Tibial nerve (tissue), 4 donors: ENCODE measurements around the gene PGAP3.
A peak's percentile ranks its signal among the peaks of the same experiment; 100 is the strongest.

Experiments used
- EP300 ChIP-seq, 2 donors: sonication (generic); formaldehyde crosslinking; IDR thresholded peaks; one replicate each; pipeline ENCODE4 v1.6.1; 2017; ENCODE audit warnings: antibody characterized with exemption in 2 of 2, mild to moderate bottlenecking in 1 of 2
- POLR2A ChIP-seq, 2 donors: fragments of 450-650 bp; IDR thresholded peaks; one replicate each; pipeline ENCODE4 v1.6.1; 2017; ENCODE audit warnings: antibody characterized with exemption in 2 of 2, mild to moderate bottlenecking in 2 of 2, moderate library complexity in 2 of 2
- TF ChIP-seq, protein P1 (sequence below), 5 experiments: fragments of 200-600 bp in 3 of 5; fragments of 450-650 bp in 2 of 5; sonication (generic) in 3 of 5; IDR thresholded peaks; one replicate each; pipeline ENCODE4 v1.5.1; 2016 to 2019; ENCODE audit warnings: antibody characterized with exemption in 5 of 5, mild to moderate bottlenecking in 3 of 5, moderate library complexity in 2 of 5

- no peak for TF ChIP-seq POLR2A (IDR thresholded peaks at IDR 0.05)
- TF ChIP-seq, protein P1, sequence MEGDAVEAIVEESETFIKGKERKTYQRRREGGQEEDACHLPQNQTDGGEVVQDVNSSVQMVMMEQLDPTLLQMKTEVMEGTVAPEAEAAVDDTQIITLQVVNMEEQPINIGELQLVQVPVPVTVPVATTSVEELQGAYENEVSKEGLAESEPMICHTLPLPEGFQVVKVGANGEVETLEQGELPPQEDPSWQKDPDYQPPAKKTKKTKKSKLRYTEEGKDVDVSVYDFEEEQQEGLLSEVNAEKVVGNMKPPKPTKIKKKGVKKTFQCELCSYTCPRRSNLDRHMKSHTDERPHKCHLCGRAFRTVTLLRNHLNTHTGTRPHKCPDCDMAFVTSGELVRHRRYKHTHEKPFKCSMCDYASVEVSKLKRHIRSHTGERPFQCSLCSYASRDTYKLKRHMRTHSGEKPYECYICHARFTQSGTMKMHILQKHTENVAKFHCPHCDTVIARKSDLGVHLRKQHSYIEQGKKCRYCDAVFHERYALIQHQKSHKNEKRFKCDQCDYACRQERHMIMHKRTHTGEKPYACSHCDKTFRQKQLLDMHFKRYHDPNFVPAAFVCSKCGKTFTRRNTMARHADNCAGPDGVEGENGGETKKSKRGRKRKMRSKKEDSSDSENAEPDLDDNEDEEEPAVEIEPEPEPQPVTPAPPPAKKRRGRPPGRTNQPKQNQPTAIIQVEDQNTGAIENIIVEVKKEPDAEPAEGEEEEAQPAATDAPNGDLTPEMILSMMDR (IDR thresholded peaks at IDR 0.05), result no peak
- peak in 1 of 2 donors; percentile 33 for TF ChIP-seq EP300 (IDR thresholded peaks at IDR 0.05)
Observed at GRCh38 chr17:39667262-39667944, 20.5 kb downstream of the PGAP3 start.
